IgD-negative memory B cell (primary cell): ENCODE data around the gene NNMT. TPM values are rescaled to one million over a fixed set of nuclear protein-coding genes. Genes with fewer than 3 reads are reported as not detected.

Experiments used
- H3K27ac Mint-ChIP-seq, 3 donors: one replicate each; pipeline ENCODE4 v1.8.0; 2020 to 2022; ENCODE audit warnings: mild to moderate bottlenecking in 3 of 3, mixed read lengths in 3 of 3, moderate library complexity in 1 of 3
- H3K27me3 Mint-ChIP-seq: one replicate; pipeline ENCODE4 v1.8.0; 2021; ENCODE audit warnings: mixed read lengths
- H3K36me3 Mint-ChIP-seq: one replicate; pipeline ENCODE4 v1.8.0; 2020; ENCODE audit warnings: mild to moderate bottlenecking, mixed read lengths
- H3K4me1 Mint-ChIP-seq, 3 donors: one replicate each; pipeline ENCODE4 v1.8.0; 2020 to 2022; ENCODE audit warnings: mixed read lengths in 3 of 3, mild to moderate bottlenecking in 1 of 3
- H3K4me3 Mint-ChIP-seq, 4 donors: one replicate each; pipeline ENCODE4 v1.8.0; 2020 to 2022; ENCODE audit warnings: mild to moderate bottlenecking in 4 of 4, mixed read lengths in 4 of 4, moderate library complexity in 3 of 4
- H3K9me3 Mint-ChIP-seq, 3 donors: one replicate each; pipeline ENCODE4 v1.8.0; 2020 to 2021; ENCODE audit warnings: mixed read lengths in 3 of 3, mild to moderate bottlenecking in 1 of 3
- polyA plus RNA-seq: library from polyadenylated mRNA; unstranded; fragments of 300-500 nt; fragmentation: Illumina TruSeq; gene quantifications from one replicate; pipeline ENCODE4 v1.2.3, GENCODE V29; 2021

NNMT gene
- polyA plus RNA-seq, 1 donor from 2014 or later = not detected

DNA sequence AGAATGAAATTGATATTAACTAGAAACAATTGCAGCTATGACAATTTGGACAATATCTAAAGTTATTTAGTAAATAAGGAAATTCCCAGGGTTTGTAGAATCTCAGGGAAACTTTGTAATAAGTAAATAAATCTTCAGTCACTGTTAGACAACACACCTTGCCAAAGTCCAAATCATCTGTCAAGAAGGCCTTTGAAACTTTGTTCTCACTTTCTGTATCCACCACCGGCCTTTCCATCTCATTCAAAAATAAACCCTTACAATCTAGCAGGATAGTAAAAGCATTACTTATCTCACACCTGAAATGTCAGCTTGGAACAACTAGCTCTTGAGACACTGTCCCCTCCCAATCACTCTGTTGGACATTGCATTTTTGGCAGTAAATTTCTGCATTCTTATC, 7.9 kb downstream of the NNMT start:
- peaks cover 7 to 20% (median 8%) of the 10 kb centered on the region in 3 donors for H3K9me3 Mint-ChIP-seq
- H3K36me3 Mint-ChIP-seq = no peaks in the 10 kb centered on the region
- H3K27me3 Mint-ChIP-seq = peaks cover 9% of the 10 kb centered on the region
- H3K4me1 Mint-ChIP-seq = no peaks in the 10 kb centered on the region
- H3K4me3 Mint-ChIP-seq = no peak overlapping the region
- H3K27ac Mint-ChIP-seq = no peak overlapping the region

DNA sequence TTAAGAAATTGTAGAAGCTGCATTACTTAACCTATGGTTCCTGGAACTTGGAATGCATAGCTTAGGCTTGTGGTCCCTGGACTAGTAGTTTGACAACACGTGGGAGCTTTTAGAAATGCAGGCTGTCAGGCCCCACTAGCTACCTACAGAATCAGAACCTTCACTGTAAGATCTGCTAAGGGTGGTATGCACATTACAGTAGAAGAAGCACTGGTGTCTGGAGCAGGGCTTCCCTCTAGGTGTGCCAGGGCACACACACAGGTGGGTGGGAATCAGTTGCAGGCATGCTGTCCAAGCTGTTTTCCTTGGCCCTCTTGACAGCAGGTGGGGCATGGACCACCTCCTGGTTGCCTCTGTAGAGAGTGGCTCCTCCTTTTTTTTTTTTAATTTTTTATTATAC, 8.8 kb downstream of the NNMT start:
- Mint-ChIP-seq H3K4me3 (no peak overlapping the region), H3K27me3 (peaks cover 8% of the 10 kb centered on the region), H3K36me3 (no peaks in the 10 kb centered on the region), H3K27ac (no peak overlapping the region), H3K9me3 (peaks cover 7 to 13% (median 7%) of the 10 kb centered on the region in 3 donors), H3K4me1 (no peaks in the 10 kb centered on the region)

DNA sequence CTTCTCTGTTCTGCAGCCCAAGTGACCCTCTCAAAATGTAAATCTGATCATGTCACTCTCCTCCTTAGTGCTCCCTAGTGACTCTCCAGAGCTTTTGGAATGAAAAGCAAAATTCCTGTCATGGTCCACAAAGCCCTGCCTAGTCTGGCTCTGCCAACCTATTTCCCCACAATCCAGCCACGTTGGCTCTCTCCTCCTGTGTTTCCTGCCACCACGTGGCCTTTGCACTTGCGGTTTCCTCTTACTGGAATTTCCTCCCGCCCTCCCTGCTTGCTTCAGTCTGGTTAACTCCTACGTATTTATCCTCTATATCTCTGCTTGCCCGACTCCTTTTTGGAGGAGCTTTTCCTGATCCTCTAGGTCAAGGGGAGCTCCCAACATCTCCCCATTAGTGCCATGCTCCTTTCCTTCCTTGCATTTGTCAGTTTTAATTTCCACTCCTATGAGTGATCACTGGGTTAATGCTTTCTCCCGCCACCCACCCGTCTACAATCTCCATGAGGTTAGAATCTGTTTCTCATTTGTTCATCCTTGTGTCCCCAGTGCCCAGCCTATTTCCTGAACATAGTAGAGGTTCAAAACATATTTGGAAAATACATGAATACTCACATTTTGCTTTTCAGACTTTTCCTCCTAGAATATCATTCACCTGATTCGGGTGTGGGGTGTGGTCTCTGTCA, 11.5 kb downstream of the NNMT start:
- Mint-ChIP-seq H3K4me3 (no peak overlapping the region), H3K27me3 (peaks cover 17% of the 10 kb centered on the region), H3K9me3 (peaks cover 0 to 7% (median 5%) of the 10 kb centered on the region in 3 donors), H3K27ac (no peak overlapping the region), H3K36me3 (no peaks in the 10 kb centered on the region), H3K4me1 (no peaks in the 10 kb centered on the region)

DNA sequence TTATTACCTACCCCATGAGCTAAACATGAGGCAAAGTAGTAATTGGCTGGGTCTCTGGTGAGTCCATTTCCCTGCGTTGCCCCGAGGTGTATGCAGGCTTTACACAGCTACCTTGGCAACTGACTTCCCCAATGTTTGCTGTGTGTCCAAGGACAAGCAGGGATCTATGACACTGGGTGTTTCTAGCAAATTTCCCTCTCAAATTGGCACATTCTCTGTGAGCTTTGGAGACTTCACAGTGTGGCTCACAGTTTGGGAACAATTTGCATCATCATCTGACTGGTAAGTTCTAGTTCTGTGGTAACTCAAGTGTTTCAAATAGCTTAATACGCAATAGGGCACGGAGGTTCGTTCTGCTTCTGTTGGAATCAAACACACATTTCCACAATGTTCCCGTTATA, 12.5 kb downstream of the NNMT start:
- Mint-ChIP-seq H3K4me3 (no peak overlapping the region), H3K36me3 (no peaks in the 10 kb centered on the region), H3K27ac (no peak overlapping the region), H3K9me3 (peaks cover 0 to 7% (median 5%) of the 10 kb centered on the region in 3 donors), H3K4me1 (no peaks in the 10 kb centered on the region), H3K27me3 (peaks cover 20% of the 10 kb centered on the region)

DNA sequence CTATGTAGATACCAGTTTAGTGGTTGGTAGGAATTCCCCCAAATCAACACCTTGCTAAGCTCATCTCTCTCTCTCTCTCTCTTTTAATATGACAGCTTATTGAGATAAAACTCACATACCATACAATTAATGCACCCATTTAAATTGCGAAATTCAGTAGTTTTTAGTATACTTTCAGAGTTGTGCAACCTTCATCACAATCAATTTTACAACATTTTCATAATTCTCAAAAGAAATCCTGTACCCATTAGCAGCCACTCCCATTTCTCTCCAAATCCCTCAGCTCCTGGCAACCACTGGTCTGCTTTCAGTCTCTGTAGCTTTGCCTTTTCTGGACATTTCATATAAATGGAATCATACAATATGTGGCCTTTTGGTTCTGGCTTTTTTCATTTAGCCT, 13.3 kb downstream of the NNMT start:
- no peak overlapping the region for H3K4me3 Mint-ChIP-seq
- peaks cover 0 to 7% (median 5%) of the 10 kb centered on the region in 3 donors for H3K9me3 Mint-ChIP-seq
- no peak overlapping the region for H3K27ac Mint-ChIP-seq
- H3K36me3 Mint-ChIP-seq = no peaks in the 10 kb centered on the region
- peaks cover 18% of the 10 kb centered on the region for H3K27me3 Mint-ChIP-seq
- no peaks in the 10 kb centered on the region for H3K4me1 Mint-ChIP-seq

DNA sequence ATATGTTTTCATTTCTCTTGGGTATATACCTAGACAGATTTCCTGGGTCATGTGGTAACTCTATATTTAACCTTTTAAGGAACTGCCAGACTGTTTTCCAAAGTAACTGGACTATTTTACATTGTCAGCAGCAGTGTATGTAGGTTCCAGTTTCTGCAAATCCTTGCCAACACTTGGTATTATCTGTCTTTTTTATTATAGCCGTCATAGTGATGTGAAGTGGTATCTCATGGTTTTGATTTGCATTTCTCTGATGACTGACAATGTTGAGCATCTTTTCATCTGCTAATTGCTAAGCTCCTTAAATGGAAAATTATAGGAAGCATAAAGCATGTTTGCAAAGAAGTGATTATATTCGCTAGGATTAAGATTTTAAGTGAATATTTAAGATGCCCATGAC, 13.9 kb downstream of the NNMT start:
- no peak overlapping the region for H3K27ac Mint-ChIP-seq
- H3K9me3 Mint-ChIP-seq = peaks cover 0 to 7% (median 5%) of the 10 kb centered on the region in 3 donors
- no peaks in the 10 kb centered on the region for H3K36me3 Mint-ChIP-seq
- H3K4me1 Mint-ChIP-seq = no peaks in the 10 kb centered on the region
- peaks cover 17% of the 10 kb centered on the region for H3K27me3 Mint-ChIP-seq
- H3K4me3 Mint-ChIP-seq = no peak overlapping the region

DNA sequence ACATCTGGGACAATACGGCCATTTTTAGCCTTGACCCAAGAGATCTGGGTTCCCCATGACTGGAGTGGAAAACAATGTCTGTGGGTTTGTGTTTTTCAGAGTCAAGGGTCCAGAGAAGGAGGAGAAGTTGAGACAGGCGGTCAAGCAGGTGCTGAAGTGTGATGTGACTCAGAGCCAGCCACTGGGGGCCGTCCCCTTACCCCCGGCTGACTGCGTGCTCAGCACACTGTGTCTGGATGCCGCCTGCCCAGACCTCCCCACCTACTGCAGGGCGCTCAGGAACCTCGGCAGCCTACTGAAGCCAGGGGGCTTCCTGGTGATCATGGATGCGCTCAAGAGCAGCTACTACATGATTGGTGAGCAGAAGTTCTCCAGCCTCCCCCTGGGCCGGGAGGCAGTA, 15.7 kb downstream of the NNMT start:
- Mint-ChIP-seq H3K9me3 (peaks cover 0 to 5% (median 5%) of the 10 kb centered on the region in 3 donors), H3K27ac (no peak overlapping the region), H3K36me3 (no peaks in the 10 kb centered on the region), H3K27me3 (peaks cover 24% of the 10 kb centered on the region), H3K4me1 (peaks cover 0 to 5% (median 2%) of the 10 kb centered on the region in 3 donors), H3K4me3 (no peak overlapping the region)

DNA sequence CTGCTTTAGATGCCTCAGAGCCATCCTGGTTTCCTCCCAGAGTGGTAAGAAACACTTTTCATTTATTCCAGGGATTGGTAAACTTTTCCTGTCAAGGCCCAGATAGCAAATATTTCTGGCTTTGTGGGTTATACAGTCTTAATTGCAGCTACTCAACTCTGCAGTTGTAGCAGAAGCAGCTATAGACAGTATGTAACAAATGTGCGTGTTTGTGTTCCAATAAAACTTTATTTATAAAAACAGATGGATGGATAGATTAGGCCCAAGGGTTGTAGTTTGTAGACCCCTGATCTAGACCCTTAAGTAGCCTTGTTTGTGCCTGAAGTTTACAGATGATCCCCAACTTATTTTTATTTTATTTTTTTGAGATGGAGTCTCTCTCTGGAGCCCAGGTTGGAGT, 17.9 kb downstream of the NNMT start:
- no peaks in the 10 kb centered on the region for H3K36me3 Mint-ChIP-seq
- H3K4me1 Mint-ChIP-seq = peaks cover 0 to 5% (median 2%) of the 10 kb centered on the region in 3 donors
- peaks cover 0 to 3% (median 0%) of the 10 kb centered on the region in 3 donors for H3K9me3 Mint-ChIP-seq

DNA sequence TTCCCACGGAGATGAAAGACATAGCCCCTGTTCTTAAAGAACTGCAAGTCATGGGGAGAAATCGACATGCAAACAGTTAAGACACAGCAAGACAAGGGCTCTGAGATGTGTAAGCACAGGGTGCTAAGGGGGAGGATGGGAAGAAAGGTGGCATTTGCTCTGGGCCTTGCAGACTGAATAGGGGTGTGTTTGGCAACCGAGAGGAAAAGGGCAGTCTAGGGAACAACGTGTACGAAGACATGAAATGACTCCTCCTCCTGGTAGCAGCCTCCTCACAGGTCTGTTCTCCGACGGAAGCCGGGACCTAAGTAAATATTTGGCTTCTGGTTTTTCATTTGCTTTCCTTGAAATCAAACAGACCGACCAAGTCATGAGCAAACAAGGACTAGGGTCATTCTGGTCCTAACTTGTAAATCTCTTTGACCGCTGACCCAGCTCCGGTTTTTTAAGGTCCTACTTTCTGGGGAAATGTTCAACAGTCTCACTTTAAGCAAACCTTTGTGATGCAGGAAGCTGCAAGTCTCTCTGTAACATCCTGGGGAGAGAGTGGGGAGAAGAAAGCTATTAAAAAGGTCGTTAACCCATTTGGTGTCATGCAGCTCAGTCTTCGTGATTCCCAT, 19.7 kb downstream of the NNMT start:
- Mint-ChIP-seq H3K9me3 (no peaks in the 10 kb centered on the region), H3K27ac (no peak overlapping the region), H3K27me3 (peaks cover 22% of the 10 kb centered on the region), H3K4me1 (peaks cover 0 to 5% (median 2%) of the 10 kb centered on the region in 3 donors), H3K4me3 (peak overlapping the region in 1 of 4 donors; percentile 75), H3K36me3 (no peaks in the 10 kb centered on the region)

More for the DNA sequence above, 17.9 kb downstream of the NNMT start:
- no peak overlapping the region for H3K4me3 Mint-ChIP-seq
- H3K27me3 Mint-ChIP-seq = peaks cover 22% of the 10 kb centered on the region
- no peak overlapping the region for H3K27ac Mint-ChIP-seq

DNA sequence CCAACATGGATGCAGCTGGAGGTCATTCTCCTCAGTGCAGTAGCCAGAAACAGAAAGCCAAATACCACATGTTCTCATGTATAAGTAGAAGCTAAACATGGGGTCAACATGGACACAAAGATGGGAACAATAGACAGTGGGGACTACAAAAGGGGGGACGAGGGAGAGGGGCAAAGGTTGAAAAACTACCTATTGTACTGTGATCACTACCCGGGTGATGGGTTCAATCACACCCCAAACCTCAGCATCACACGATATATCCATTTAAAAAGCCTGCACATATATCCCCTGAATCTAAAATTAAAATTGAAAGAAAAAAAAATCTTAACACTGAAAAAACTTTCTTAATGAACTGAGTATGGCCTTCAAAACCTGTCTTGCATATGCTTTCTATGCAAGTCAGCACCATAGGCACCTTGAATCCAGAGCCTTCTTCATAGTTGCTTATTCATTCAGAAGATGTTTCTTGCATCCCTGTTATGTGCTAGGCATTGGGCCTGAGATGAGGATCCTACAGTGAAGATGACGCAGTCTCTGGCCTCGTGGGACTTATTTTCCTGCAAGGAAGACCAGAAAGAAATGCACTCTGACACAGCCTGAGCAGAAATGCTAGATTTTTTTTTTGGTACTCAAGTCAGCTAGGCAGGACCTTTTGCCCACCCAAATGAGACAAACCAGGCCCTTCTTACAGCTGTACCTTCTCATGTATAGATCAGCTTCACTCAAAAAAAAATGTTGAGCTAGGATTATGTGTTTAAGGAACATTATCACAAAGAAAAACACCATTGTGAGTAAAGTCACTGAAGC, 21.0 kb downstream of the NNMT start:
- Mint-ChIP-seq H3K9me3 (no peaks in the 10 kb centered on the region), H3K27ac (no peak overlapping the region), H3K4me1 (peaks cover 0 to 5% (median 2%) of the 10 kb centered on the region in 3 donors), H3K36me3 (no peaks in the 10 kb centered on the region), H3K27me3 (peaks cover 26% of the 10 kb centered on the region), H3K4me3 (peak overlapping the region in 1 of 4 donors; percentile 70)

DNA sequence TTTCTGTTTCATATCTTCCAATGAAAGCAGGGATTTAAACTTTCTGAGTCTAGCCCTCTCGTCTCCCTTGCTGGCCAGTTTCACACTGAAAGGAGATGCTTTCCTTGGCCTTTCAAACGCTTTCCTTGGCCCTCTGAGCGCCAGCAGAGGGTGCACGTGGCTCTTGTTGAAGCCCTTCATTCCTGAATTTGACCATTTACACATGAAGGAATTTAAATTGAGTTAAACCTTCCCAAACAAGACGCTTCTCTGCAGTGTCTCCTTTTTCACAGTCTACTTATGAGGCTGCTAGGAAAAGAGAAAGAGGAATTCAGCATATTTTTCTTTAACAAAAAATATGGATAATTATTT, 21.6 kb downstream of the NNMT start:
- no peaks in the 10 kb centered on the region for H3K9me3 Mint-ChIP-seq
- peaks cover 0 to 5% (median 2%) of the 10 kb centered on the region in 3 donors for H3K4me1 Mint-ChIP-seq
- no peak overlapping the region for H3K27ac Mint-ChIP-seq
- H3K36me3 Mint-ChIP-seq = no peaks in the 10 kb centered on the region
- no peak overlapping the region for H3K4me3 Mint-ChIP-seq
- peaks cover 22% of the 10 kb centered on the region for H3K27me3 Mint-ChIP-seq

DNA sequence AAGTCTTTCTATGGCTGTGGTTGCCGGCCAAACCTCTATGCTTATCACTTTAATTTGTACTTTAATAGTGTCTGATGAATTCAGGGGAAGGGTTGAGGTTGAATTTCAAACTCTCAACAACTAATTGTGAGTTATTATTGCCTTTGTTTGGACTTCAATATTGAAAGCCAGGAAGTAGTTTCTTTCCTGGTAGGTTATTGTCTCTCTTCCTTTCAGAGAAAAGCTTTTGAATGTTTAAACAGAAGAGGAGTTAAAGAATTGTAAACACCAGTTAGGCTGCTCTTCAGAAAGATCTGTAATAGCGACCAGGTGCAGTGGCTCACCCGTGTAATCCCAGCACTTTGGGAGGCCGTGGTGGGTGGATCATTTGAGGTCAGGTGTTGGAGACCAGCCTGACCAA, 22.2 kb downstream of the NNMT start:
- H3K4me3 Mint-ChIP-seq = no peak overlapping the region
- H3K27me3 Mint-ChIP-seq = peaks cover 20% of the 10 kb centered on the region
- no peaks in the 10 kb centered on the region for H3K36me3 Mint-ChIP-seq
- no peaks in the 10 kb centered on the region for H3K9me3 Mint-ChIP-seq
- H3K4me1 Mint-ChIP-seq = peaks cover 2 to 5% (median 3%) of the 10 kb centered on the region in 3 donors
- H3K27ac Mint-ChIP-seq = no peak overlapping the region

DNA sequence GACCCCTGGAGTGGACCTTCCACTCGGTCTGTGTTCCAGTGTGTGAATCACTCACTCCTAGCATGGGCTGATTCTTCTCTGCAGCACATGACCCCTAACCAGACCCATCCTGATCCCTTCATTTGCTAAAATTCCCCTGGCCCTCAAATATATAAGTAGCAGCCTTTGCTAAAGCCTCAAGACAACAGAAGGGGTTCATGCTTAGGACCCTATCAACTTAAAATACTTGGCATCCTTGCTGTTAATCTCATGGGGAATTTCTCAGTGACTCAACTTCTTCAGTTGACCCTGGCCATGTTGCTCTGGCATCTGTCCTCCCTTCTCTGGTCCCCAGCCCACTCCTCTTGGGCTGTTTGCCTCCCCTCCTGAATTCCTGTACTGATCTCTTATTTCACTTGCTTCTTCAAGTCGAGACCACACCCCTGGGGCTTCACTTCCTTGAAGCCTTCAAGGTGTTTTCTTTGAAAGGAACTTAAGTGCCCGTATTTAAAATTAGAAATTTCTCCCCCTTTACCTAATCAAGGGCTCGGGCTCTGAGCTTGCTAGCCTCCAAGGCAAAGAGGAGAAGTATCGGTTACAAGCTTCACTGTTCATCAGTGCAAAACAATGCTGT, 23.6 kb downstream of the NNMT start:
- peaks cover 0 to 2% (median 0%) of the 10 kb centered on the region in 3 donors for H3K9me3 Mint-ChIP-seq
- no peaks in the 10 kb centered on the region for H3K36me3 Mint-ChIP-seq
- H3K4me1 Mint-ChIP-seq = peaks cover 2 to 5% (median 3%) of the 10 kb centered on the region in 3 donors
- H3K27ac Mint-ChIP-seq = no peak overlapping the region
- H3K4me3 Mint-ChIP-seq = no peak overlapping the region
- H3K27me3 Mint-ChIP-seq = peaks cover 20% of the 10 kb centered on the region

DNA sequence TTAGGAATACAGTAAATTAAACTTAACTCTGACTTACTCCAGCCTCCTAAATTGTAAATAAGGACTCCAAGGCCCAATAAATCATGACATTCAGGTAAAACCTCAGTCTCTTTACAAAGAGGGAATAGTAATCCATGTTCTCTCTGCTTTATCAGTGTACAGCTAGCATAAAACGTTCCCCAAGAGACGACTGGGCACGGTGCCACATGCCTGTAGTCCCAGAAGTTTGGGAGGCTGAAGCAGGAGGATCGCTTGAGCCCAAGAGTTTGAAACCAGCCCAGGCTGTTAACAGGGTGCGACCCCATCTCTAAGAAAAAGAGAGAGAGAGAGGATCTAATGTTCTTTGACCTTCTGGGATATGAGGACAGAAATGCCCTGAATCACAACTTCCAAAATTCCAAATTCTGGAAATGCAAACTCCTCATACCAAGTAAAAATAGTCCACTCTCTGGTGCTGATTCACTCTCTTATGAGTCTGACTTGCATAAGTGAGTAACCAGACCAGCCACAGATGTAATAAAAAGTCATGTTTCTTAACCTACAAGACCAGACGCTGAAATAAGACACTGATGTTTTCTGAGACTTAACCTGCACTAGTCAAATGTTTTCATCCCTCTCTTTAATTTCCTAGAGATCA, 25.5 kb downstream of the NNMT start:
- Mint-ChIP-seq H3K36me3 (no peaks in the 10 kb centered on the region), H3K27me3 (peaks cover 14% of the 10 kb centered on the region), H3K4me3 (no peak overlapping the region), H3K9me3 (peaks cover 0 to 2% (median 1%) of the 10 kb centered on the region in 3 donors), H3K27ac (no peak overlapping the region), H3K4me1 (peaks cover 0 to 3% (median 0%) of the 10 kb centered on the region in 3 donors)
